DND-41 (cell line): ENCODE measurements around the gene FANCE.
A peak's percentile ranks its signal among the peaks of the same experiment; 100 is the strongest.

Experiments used
- ATAC-seq: fragments of 200-7000 bp; cut with Tn5 transposase; 3 replicates; pipeline ENCODE4 v1.9.1; 2021; ENCODE audit warnings: low read depth; ENCODE audit not compliant: insufficient read depth
- DNase-seq: peaks from one replicate; pipeline ENCODE4 v3.0.0-alpha.2; 2020
- H2AFZ ChIP-seq: 2 replicates; pipeline ENCODE4 v1.6.0; 2012; ENCODE audit warnings: low read depth, low read length
- H3K27ac ChIP-seq: 2 replicates; pipeline ENCODE4 v1.5.1; 2012; ENCODE audit warnings: low read length, inconsistent platforms
- H3K27me3 ChIP-seq: fragments of 200-600 bp; sonication (generic); 2 replicates; pipeline ENCODE4 v1.6.0; 2012; ENCODE audit warnings: low read length, mild to moderate bottlenecking, inconsistent platforms; ENCODE audit not compliant: insufficient read depth, poor library complexity
- H3K36me3 ChIP-seq: 2 replicates; pipeline ENCODE4 v1.5.1; 2012; ENCODE audit warnings: low read length, inconsistent platforms; ENCODE audit not compliant: insufficient read depth
- H3K4me1 ChIP-seq: 2 replicates; pipeline ENCODE4 v1.5.1; 2012; ENCODE audit warnings: mild to moderate bottlenecking, low read length; ENCODE audit not compliant: insufficient read depth
- H3K4me2 ChIP-seq: 2 replicates; pipeline ENCODE4 v1.6.0; 2012; ENCODE audit warnings: mild to moderate bottlenecking, moderate library complexity, low read length, inconsistent platforms; ENCODE audit not compliant: insufficient read depth
- H3K4me3 ChIP-seq, 2 experiments: fragments of 200-600 bp in 1 of 2; shearing (Covaris generic) in 1 of 2; 2 replicates each; pipeline ENCODE4 v1.5.1; 2012 to 2016; ENCODE audit warnings: inconsistent platforms in 2 of 2, low read length in 2 of 2, mild to moderate bottlenecking in 2 of 2, low read depth in 1 of 2, moderate library complexity in 1 of 2
- H3K79me2 ChIP-seq: 2 replicates; pipeline ENCODE4 v1.6.0; 2012; ENCODE audit warnings: low read length, inconsistent platforms; ENCODE audit not compliant: insufficient read depth
- H3K9ac ChIP-seq: 2 replicates; pipeline ENCODE4 v1.6.0; 2012; ENCODE audit warnings: low read depth, mild to moderate bottlenecking, inconsistent platforms, low read length, moderate library complexity
- H3K9me3 ChIP-seq: 2 replicates; pipeline ENCODE4 v1.5.1; 2012; ENCODE audit warnings: low read length, moderate library complexity, mild to moderate bottlenecking, inconsistent platforms; ENCODE audit not compliant: insufficient read depth, severe bottlenecking
- H4K20me1 ChIP-seq: 2 replicates; pipeline ENCODE4 v1.6.0; 2012; ENCODE audit warnings: low read length; ENCODE audit not compliant: insufficient read depth
- EZH2 ChIP-seq: IDR thresholded peaks from 3 replicates; pipeline ENCODE4 v1.6.1; 2012; ENCODE audit warnings: borderline replicate concordance, low read depth, mild to moderate bottlenecking, moderate library complexity, low read length, inconsistent platforms; ENCODE audit not compliant: severe bottlenecking
- TF ChIP-seq, protein P1 (sequence below): IDR thresholded peaks from 2 replicates; pipeline ENCODE4 v1.5.1; 2012; ENCODE audit warnings: borderline replicate concordance, low read length, moderate library complexity, mild to moderate bottlenecking; ENCODE audit not compliant: poor library complexity, severe bottlenecking; ENCODE audit errors: extremely low read depth

FANCE gene

DNA sequence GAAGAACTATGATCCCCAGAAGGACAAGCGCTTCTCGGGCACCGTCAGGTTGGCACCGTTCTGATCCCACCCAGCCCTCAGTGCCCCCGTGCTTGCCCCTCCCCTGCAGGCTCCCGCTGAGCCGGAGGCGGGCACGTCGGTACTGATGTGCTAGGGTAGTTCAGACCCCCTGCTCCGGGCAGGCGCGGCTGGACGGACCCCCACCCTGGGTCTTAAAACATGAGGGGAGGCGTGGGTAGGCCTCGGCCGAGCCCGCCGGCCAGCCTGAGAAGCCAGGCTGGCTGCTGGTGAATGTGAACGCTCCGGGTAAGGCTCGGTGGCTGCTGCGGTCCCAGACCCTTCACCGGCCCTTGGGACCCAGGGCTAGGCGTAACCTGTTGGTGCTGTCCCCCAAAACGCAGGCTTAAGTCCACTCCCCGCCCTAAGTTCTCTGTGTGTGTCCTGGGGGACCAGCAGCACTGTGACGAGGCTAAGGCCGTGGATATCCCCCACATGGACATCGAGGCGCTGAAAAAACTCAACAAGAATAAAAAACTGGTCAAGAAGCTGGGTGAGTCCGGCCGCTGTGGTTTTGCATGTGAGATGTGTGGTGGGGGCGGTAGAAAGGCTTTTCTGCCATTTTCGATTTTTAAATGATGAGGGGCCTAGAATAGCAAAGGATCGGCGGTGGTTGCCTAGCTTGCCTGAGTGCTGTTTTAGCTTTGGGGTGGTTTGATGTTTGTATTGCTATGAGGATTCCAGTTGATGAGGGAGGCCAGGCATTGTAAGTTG lies 17.0 kb downstream of the FANCE start:
- Histone ChIP-seq H3K36me3 (peaks cover 56% of the 10 kb centered on the region), H3K4me3 (peak overlapping the region; percentile 67 to 73; a peak in 3 of 4 replicates), H4K20me1 (peaks cover 46% of the 10 kb centered on the region), H3K27me3 (no peaks in the 10 kb centered on the region), H3K79me2 (peaks cover 30% of the 10 kb centered on the region), H3K4me2 (peak overlapping the region; percentile 85), H2AFZ (peak overlapping the region; percentile 71; the same call in 1 of the 2 replicates), H3K27ac (peak overlapping the region; percentile 87), H3K4me1 (peaks cover 32% of the 10 kb centered on the region), H3K9ac (peak overlapping the region; percentile 82), H3K9me3 (no peaks in the 10 kb centered on the region)
- DNase-seq (no peak), ATAC-seq (peak; percentile 30)
- TF ChIP-seq EZH2: no peak
- TF ChIP-seq, protein P1, sequence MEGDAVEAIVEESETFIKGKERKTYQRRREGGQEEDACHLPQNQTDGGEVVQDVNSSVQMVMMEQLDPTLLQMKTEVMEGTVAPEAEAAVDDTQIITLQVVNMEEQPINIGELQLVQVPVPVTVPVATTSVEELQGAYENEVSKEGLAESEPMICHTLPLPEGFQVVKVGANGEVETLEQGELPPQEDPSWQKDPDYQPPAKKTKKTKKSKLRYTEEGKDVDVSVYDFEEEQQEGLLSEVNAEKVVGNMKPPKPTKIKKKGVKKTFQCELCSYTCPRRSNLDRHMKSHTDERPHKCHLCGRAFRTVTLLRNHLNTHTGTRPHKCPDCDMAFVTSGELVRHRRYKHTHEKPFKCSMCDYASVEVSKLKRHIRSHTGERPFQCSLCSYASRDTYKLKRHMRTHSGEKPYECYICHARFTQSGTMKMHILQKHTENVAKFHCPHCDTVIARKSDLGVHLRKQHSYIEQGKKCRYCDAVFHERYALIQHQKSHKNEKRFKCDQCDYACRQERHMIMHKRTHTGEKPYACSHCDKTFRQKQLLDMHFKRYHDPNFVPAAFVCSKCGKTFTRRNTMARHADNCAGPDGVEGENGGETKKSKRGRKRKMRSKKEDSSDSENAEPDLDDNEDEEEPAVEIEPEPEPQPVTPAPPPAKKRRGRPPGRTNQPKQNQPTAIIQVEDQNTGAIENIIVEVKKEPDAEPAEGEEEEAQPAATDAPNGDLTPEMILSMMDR: no peak

- ATAC-seq (no peak), DNase-seq (no peak)
- H3K27me3 ChIP-seq: no peaks in the 10 kb centered on the region
- H3K4me1 ChIP-seq: peaks cover 32% of the 10 kb centered on the region
- H3K36me3 ChIP-seq: peaks cover 56% of the 10 kb centered on the region
- no peak overlapping the region for H2AFZ ChIP-seq
- no peaks in the 10 kb centered on the region for H3K9me3 ChIP-seq
- peaks cover 46% of the 10 kb centered on the region for H4K20me1 ChIP-seq
- peak overlapping the region; percentile 87 for H3K27ac ChIP-seq
- TF ChIP-seq, protein P1: no peak
- no peak for TF ChIP-seq EZH2
- peak overlapping the region; percentile 82 for H3K9ac ChIP-seq
- peak overlapping the region; percentile 67 to 73; a peak in 3 of 4 replicates for H3K4me3 ChIP-seq
- H3K4me2 ChIP-seq: peak overlapping the region; percentile 85
- peaks cover 30% of the 10 kb centered on the region for H3K79me2 ChIP-seq
These were observed 17.9 kb downstream of the FANCE start for GRCh38 chr6:35469751-35470662.

DNA sequence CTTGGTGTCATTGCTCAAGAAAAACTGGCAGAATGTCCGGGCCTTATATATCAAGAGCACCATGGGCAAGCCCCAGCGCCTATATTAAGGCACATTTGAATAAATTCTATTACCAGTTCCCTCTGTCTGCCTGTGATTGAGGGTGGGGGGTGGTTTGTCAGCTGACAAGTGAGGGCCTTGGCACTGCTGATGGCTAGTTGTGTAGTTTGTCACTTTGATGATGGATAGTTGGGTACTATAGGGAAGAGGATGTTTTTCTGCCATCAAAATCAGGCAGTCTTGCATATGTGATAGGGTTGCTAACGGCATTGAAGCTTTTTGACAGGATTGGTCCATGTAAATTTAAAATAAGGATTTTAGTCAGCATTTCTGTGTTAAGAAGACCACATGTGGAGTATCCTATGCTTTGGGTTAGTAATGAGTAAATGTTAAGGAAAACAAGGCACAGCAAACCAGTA lies 18.6 kb downstream of the FANCE start:
- peak overlapping the region; percentile 85; the same call in 1 of the 2 replicates for H3K4me2 ChIP-seq

More for the DNA sequence above, 18.6 kb downstream of the FANCE start:
- H3K9ac ChIP-seq: no peak overlapping the region
- peaks cover 56% of the 10 kb centered on the region for H3K36me3 ChIP-seq
- H3K27ac ChIP-seq: no peak overlapping the region
- peaks cover 49% of the 10 kb centered on the region for H4K20me1 ChIP-seq
- no peaks in the 10 kb centered on the region for H3K9me3 ChIP-seq
- no peak overlapping the region for H2AFZ ChIP-seq
- no peaks in the 10 kb centered on the region for H3K27me3 ChIP-seq
- ATAC-seq: no peak
- peaks cover 32% of the 10 kb centered on the region for H3K4me1 ChIP-seq
- H3K79me2 ChIP-seq: peaks cover 30% of the 10 kb centered on the region
- no peak for DNase-seq
- no peak for TF ChIP-seq EZH2
- TF ChIP-seq, protein P1: no peak
- peak overlapping the region in 1 of 2 experiments; percentile 67; a peak in 1 of 4 replicates for H3K4me3 ChIP-seq
